GM12892 (cell line): ENCODE measurements around the gene GRK7.

Experiments
- POLR2A ChIP-seq: IDR thresholded peaks from 2 replicates; pipeline ENCODE4 v1.6.1; 2011; ENCODE audit warnings: low read depth, low read length, control low read depth
- POLR2AphosphoS5 ChIP-seq: IDR thresholded peaks from 2 replicates; pipeline ENCODE4 v1.6.1; 2011; ENCODE audit warnings: low read depth, low read length, control low read depth

GRCh38 chr3:141722081-141722480 is 41.1 kb upstream of the GRK7 start:
- TF ChIP-seq POLR2AphosphoS5, result no peak
- TF ChIP-seq POLR2A, result no peak
